Glomerular endothelial cell (primary cell): ENCODE data around the gene TUBGCP2. TPM values are rescaled to one million over a fixed set of nuclear protein-coding genes. Genes with fewer than 3 reads are reported as not detected.

ENCODE experiments used
- DNase-seq: peaks from one replicate; pipeline ENCODE4 v3.0.0-alpha.2; 2011; ENCODE audit warnings: low read depth, low spot score; ENCODE audit errors: extremely low read depth
- total RNA-seq: library from RNA; depleted of rRNA; stranded (reverse); fragments of >200 nt; gene quantifications from 2 replicates; pipeline ENCODE4 v1.2.3, GENCODE V29; 2015

TUBGCP2 gene
- total RNA-seq, 1 donor from 2014 or later = 55.0 TPM

DNA sequence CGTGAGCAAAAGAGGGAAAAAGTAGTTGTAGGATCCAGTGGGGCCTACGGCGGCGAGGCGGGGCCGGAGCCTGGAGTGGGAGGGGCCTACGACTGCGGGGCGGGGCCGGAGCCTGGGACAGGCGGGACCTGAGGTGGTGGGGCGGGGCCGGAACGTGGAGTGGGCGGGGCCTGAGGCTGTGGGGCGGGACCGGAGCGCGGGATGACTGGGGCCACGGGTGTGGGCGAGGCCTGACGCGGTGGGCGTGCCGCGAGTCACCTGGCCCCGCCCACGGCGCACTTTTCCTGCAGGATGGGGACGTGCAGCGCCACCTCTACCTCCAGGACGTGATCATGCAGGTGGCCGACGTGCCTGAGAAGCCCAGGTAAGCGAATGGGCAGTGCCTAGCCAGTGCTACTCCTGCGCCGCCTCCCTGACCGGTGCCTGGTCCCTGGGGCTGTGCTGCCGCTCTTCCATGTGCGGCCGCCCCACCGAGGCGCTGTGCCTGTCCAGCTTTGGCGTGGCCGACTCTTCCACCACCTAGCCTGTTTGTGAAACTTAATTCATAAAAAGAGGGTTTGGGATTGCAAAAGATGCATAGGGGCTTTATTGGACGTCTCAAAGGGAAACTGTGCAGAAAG lies 538 bp upstream of the TUBGCP2 start:
- no peak for DNase-seq

GRCh38 chr10:133307776-133308420 lies 774 bp downstream of the TUBGCP2 start:
- DNase-seq = no peak

GRCh38 chr10:133306941-133307379 lies 1.7 kb downstream of the TUBGCP2 start:
- DNase-seq = no peak

DNA sequence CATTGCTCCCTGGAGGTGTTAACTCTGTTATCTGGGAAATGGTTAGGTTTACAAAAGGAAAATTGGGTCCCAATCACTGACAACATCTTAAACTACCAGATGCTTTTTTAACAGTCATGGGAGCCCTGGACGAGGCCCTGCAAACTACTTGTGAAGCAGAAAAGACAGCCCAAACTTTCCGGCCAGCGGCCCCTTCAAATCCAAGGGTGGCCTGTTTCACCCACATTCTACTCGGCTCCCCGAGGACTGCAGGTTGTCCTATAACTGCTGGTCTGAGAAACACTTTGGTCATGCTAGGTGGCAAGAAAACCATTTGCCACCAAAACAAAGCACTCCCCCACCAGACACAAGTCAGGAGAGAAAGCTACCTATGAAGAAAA lies 2.6 kb downstream of the TUBGCP2 start:
- DNase-seq = no peak

DNA sequence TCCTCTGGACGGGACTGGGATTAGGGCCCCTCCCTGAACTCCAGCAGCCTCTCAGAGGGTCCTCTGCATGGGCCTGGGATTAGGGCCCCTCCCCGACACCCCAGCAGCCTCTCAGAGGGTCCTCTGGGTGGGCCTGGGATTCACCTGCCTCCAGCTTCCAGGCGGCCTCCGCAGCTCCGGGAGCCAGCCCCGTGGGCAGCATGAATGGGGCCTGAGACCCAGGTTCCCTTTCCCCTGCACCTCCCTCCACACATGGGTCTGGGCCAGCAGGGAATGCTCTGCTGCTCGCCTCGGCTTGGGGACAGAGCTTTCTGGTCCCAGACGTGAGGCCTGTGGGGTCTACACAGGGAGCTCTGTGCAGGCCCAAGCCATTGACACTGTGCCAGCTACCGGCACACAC lies 5.5 kb downstream of the TUBGCP2 start:
- no peak for DNase-seq

GRCh38 chr10:133302230-133302629 lies 6.4 kb downstream of the TUBGCP2 start:
- no peak for DNase-seq

DNA sequence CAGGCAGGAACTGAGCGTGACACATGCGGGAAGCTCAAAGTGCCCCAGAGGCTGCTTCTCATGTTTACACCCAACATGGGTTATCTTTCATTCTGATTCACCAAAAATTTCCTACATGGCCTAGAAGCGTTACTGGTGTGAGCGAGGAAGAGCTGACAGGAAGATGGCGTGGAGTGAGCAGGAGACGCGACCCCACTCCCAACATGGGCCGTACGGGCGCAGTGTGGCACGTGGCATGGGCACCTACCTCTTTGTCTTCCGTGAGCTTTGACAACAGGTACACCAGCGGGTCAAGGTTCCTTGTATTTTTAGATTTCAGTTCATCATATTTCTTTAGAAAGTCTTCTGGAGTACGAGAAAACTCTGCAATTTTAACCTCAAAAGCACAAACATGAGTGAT lies 8.9 kb downstream of the TUBGCP2 start:
- no peak for DNase-seq

DNA sequence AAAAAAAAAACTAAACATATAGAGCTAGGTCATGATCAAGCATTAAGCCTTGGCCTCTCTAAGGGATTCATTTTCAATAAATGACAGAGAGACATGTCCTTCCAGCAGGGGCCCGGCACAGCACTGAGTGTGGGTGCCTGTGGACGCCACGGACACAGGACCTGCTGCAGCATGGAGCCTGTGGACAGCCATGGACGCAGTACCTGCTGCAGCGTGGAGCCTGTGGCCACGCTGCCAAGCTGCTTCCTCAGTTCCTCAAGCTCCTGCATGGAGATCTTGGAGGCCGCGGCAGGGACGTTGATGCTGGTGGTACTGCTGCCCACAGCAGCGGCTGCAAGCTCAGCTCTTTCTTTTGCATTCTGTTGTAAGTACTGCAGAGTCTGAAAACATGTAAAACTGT lies 9.4 kb downstream of the TUBGCP2 start:
- DNase-seq = no peak

- DNase-seq = no peak
Measured at GRCh38 chr10:133298466-133298865, 10.2 kb downstream of the TUBGCP2 start.

DNA sequence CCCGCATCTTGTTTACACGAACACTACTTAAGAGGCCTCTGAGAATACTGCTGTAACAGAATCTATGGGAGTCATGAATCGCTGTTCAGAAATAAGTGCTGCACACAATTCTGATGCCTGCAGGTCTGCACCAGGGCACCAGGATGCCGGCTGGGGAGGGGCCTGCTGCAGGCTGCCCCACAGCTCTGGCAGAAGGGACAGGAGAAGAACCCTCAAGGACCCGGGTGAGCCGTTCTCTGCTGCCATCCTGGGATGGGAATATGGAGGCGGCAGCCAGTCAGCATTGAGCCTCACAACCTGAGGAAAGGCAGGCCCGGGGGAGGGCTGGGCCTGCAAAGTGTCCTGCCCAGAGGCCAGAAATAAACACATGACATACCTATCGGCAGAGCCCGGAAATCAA lies 11.2 kb downstream of the TUBGCP2 start:
- DNase-seq = no peak

- DNase-seq = no peak
Measured at GRCh38 chr10:133295426-133296320, 13.0 kb downstream of the TUBGCP2 start.

- DNase-seq = no peak
Measured at GRCh38 chr10:133294189-133294588, 14.5 kb downstream of the TUBGCP2 start.

DNA sequence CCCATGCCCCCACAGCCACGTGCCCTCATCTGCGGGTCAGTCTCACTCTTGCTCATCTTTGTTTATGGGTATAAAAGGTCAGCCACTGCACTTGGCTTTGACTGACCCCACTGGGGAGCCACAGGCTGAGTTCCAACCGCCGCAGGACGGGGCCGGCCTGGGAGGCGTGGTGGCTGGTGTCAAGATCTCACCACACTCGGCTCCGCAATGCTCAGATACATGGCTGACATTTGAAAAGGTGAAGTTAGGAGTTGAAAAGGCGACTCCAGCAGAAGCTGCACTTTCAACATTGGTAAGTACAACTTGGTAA lies 14.9 kb downstream of the TUBGCP2 start:
- DNase-seq = no peak

DNA sequence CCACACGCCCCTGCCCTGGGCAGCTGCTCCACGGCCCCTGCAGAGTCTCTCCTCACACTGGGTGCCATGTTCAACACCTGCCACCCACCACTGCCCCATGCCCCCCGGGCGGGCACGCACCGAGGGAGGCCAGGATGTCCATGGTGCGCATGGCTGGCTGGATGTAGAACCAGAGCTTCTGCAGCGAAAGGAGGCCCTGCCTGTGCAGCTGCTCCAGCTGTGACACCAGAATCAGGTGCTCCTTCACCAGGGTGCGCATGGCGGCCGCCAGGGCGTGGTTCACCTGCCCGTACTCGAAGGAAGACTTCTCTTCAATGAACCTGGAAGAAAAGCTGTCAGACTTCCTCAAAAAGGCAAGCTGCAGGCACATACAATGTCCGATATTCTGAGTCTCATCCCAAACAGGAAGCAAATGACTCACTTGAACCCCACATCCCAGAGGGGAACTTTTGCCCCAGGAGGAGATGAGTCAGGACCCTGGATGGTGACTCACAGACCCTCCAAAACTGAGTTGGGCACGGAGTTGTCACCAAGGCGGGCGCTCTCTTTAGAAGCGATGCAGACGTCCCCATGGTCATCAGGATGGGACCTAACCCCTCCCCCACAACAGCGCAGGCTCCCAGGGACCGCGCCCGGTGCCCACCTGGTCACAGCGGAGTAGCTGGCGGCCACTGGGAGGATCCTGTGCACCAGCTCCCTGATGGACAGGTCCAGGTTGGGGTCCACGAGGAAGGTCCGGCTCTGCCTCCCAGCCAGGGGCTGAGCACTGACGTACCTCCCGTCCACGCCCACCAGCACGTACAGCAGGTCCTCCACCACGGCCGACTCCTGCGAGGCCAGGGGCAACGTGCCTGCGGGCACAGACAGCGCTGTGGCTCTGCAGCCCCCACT lies 15.5 kb downstream of the TUBGCP2 start:
- DNase-seq = no peak

- DNase-seq = no peak
Measured at GRCh38 chr10:133289761-133290160, 18.9 kb downstream of the TUBGCP2 start.

- DNase-seq = no peak
Measured at GRCh38 chr10:133287832-133288500, 20.7 kb downstream of the TUBGCP2 start.

DNA sequence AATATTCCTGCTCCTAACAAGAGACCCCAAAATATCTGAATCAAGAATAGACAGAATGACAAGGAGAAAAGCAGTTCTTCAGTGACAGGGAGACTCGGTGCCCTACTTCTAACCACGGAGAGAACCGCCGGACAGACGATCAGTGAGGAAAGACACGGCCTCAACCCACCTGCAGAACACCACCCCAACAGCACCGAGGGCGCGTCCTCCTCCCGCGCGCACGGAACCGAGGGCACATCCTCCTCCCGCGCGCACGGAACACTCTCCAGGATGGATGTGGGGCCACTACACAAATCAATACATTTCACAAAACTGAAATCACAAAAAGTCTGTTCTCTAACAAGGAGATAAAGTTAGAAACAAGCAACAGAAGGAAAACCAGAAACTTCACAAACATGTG lies 22.3 kb downstream of the TUBGCP2 start:
- DNase-seq = no peak

- DNase-seq = no peak
Measured at GRCh38 chr10:133285217-133285616, 23.5 kb downstream of the TUBGCP2 start.

GRCh38 chr10:133283931-133284330 lies 24.7 kb downstream of the TUBGCP2 start:
- DNase-seq = no peak

GRCh38 chr10:133282846-133283390 lies 25.8 kb downstream of the TUBGCP2 start:
- DNase-seq = no peak
